ENCODE results near the gene KIAA1217.
A peak's percentile ranks its signal among the peaks of the same experiment; 100 is the strongest.

The KIAA1217 gene, protein sequence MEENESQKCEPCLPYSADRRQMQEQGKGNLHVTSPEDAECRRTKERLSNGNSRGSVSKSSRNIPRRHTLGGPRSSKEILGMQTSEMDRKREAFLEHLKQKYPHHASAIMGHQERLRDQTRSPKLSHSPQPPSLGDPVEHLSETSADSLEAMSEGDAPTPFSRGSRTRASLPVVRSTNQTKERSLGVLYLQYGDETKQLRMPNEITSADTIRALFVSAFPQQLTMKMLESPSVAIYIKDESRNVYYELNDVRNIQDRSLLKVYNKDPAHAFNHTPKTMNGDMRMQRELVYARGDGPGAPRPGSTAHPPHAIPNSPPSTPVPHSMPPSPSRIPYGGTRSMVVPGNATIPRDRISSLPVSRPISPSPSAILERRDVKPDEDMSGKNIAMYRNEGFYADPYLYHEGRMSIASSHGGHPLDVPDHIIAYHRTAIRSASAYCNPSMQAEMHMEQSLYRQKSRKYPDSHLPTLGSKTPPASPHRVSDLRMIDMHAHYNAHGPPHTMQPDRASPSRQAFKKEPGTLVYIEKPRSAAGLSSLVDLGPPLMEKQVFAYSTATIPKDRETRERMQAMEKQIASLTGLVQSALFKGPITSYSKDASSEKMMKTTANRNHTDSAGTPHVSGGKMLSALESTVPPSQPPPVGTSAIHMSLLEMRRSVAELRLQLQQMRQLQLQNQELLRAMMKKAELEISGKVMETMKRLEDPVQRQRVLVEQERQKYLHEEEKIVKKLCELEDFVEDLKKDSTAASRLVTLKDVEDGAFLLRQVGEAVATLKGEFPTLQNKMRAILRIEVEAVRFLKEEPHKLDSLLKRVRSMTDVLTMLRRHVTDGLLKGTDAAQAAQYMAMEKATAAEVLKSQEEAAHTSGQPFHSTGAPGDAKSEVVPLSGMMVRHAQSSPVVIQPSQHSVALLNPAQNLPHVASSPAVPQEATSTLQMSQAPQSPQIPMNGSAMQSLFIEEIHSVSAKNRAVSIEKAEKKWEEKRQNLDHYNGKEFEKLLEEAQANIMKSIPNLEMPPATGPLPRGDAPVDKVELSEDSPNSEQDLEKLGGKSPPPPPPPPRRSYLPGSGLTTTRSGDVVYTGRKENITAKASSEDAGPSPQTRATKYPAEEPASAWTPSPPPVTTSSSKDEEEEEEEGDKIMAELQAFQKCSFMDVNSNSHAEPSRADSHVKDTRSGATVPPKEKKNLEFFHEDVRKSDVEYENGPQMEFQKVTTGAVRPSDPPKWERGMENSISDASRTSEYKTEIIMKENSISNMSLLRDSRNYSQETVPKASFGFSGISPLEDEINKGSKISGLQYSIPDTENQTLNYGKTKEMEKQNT (N-terminal part only)

GRCh38 chr10:24208661-24209431 lies at the start of gene KIAA1217:
Gene KIAA1217, plus strand, starts transcription at chr10:24209138. Its CDS starts 56 bp downstream, at chr10:24209194.
- DNase-seq (ENCODE audit: low spot score) = peak; percentile 65

DNA sequence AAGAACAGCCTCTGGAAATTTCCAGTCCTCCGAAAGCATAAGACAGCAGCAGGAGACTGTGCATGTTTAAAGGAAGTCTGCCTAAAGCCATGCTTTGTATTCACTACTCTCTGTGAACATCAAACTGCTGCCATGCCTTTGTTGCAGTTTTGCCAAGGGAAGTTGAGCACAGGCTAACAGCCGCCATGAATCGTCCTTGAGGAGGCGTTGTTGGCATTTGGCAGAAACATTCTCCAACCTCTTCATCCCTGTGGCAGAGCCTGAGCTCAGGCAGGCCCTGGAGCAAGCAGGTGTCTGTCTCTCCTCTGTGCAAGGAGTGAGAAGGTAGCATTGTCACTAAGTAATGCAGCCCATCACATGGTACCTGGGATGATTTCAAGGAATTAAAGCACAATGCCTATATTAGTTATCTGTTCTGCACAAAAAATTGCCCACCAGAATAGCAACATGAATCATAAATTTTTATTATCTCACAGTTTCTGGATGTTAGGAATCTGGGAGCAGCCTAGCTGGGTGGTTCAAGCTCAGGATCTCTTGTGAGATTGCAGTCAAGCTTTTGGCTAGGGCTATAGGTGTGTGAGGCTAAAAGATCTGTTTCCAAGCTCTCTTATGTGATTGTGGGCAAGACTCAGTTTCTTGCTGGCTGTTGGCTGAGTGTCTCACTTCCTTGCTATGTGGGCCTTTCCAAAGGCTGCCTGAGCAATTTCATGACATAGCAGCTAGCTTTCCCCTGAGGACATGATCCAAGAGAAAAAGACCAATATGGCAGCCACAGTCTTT lies 46.5 kb upstream of the KIAA1217 start:
- no peak for DNase-seq (ENCODE audit: low spot score)

GRCh38 chr10:24163485-24163884 lies 45.5 kb upstream of the KIAA1217 start:
- DNase-seq (ENCODE audit: low spot score) = no peak

DNA sequence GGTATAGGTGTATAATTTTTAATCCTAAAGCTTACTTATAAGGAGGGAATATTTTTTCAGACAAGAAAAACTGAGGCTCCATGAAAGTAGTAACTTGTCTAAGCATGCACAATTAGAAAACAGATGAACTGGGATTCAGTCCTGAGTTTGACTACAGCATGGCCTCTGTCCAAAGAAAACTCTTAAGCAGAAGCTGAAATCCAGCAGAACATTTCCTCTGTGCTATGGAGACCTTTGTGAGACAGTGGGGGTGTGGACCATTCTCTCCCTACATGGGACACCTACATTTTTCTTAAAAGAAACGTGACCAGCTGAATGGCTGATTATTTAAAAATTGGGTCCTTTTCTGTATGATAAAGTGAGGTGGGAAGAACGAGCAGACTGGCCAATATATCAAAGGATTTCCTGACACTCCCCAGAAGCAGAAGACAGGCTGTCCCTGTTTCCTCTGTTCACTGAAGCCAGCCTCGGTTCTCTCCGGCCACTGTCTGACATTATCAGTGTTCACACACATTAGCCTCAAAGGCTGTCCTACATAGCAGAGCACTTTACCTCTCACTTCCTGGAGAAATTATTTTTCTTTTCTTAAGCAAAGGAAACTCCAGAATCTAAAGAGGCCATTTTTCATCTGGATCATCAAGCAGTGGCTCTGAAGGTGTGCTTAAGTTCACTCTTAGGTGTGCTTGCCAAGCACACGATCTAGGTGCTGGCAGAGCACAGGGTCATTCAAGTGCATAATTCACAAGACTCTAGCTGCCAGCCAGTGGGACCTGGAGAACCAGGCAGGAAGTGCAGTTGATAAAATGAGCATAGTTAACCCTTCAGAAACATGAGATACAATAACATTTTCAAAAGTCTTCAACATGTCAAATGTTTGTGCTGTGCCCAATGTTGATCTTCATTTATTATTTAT lies 40.4 kb upstream of the KIAA1217 start:
- no peak for DNase-seq (ENCODE audit: low spot score)

DNA sequence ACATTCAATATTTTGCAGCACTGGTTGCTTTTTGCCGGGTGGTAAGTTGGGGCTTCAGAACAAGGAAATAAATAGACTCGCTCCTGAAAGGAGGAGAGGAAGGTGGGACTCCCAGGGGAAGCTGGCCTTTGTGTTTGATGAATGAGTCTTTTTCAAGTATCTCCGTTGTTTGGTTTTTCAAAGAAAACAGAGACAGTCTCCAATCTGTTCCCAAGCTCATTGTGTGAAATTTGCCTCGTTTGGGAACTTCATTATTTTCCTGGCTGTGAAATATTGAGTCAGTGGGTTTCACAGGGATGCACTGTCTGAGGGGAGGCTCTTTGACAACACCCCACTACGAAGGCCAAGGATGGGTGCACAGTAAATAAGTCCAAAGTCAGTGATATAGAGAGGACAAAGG lies 38.7 kb upstream of the KIAA1217 start:
- no peak for DNase-seq (ENCODE audit: low spot score)

- DNase-seq (ENCODE audit: low spot score) = no peak
Observed at GRCh38 chr10:24172909-24173308, 36.0 kb upstream of the KIAA1217 start.

- DNase-seq (ENCODE audit: low spot score) = peak; percentile 87
Observed at GRCh38 chr10:24174014-24174413, 34.9 kb upstream of the KIAA1217 start.

DNA sequence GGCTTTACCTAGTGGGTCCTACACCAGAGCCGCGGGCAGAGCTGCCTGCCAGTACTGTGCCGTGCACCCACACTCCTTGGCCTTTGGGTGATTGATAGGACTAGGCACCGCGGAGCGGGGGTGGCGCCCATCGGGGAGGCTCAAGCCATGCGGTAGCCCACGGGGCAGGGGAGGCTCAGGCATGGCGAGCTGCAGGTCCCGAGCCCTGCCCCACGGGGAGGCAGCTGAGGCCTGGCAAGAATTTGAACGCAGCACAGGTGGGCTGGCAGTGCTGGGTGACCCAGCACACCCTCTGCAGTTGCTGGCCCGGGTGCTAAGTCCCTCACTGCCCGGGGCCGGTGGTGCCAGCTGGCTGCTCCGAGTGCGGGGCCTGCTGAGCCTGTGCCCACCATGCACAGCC lies 32.3 kb upstream of the KIAA1217 start:
- DNase-seq (ENCODE audit: low spot score) = no peak

- DNase-seq (ENCODE audit: low spot score) = no peak
Observed at GRCh38 chr10:24177636-24178035, 31.3 kb upstream of the KIAA1217 start.

DNA sequence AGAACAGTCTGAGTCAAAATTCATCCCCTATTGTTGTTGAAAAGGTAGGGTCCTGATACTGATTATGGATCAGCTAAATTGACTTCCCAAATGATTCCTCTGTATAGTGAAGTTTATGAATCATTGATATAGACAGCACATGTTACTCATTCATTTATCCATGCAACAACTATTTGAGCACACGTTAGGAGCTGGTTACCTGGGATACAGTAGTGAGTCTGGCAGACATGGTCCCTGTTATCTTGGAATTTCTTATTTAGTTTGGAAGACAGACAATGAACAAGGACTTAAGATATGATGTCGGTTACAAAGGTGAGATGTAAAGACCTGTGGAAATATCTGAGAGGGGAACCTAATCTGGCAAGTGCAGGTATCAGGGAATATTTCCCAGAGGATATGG lies 28.0 kb upstream of the KIAA1217 start:
- no peak for DNase-seq (ENCODE audit: low spot score)

- DNase-seq (ENCODE audit: low spot score) = no peak
Observed at GRCh38 chr10:24184455-24184854, 24.5 kb upstream of the KIAA1217 start.

GRCh38 chr10:24193330-24193729 lies 15.6 kb upstream of the KIAA1217 start:
- DNase-seq (ENCODE audit: low spot score) = no peak

DNA sequence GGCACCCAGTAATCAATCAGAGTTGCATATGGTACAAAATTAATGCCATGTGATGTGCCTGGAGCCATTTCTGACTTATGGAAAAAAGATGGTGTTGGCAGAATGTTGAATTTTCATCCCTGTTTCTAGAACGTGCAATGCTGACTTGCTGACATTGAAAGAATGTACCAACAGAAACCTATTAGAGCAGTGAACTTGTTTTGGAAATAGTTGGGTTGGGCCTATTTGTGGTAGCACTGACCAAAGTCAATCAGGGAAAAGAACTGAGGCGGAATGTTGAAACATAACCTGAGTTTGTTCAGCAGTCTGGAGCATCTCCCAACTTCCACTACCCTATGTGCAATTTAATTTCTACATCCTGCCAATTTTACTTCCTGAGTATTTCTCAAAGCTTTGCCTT lies 11.7 kb upstream of the KIAA1217 start:
- no peak for DNase-seq (ENCODE audit: low spot score)

DNA sequence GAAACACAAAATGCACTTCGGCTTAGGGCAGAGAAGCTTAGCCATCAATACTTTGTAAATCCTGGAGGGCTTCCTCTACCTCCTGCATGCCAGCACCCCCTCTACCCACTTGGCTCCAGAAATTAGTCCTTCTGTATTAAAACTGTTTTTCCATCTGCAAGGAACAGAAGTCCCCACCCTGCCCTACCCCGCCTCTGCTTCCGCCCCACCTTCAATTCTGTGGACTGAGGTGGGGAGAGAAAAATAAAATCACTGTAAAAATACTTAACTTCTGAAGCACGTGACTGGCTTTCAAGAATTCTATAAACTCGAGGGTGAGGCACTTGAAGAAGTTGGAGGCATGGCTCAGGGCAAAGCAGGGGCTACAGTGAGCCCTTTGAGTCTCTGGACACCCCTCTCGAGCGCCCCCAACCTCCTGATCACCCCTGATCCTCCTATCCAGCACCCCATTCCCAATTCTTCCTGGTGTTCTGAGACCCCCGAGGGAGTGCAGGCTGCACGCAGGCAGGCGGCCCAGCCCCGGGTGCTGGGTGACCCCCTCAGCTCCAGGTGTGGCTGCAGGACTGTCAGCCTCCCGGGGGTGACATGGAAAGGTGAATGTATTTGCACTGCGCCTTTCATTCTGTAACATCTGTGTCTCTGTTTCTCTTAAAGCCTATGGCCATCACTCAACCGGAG lies 7.3 kb upstream of the KIAA1217 start:
- DNase-seq (ENCODE audit: low spot score) = no peak

- no peak for DNase-seq (ENCODE audit: low spot score)
Observed at GRCh38 chr10:24202181-24202570, 6.8 kb upstream of the KIAA1217 start.

DNA sequence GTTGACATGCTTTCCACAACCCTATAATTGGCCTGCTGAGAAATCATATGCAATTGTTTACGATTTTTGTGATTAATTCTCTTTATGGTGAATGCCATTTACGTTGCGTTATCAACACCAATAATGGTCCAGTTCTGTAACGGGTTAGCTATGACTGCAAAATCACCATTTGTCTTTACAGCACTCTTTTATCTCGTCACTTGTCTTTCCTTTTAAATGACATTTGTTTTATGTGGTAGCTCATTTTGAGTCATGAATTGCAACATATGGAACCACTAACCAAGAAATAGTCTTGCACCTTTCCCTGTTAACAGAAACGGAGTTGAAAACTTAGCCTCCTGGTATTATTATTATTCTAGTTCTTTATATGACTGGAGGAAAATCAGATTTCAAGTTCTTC lies 3.1 kb upstream of the KIAA1217 start:
- DNase-seq (ENCODE audit: low spot score) = no peak

GRCh38 chr10:24206334-24206733 lies 2.6 kb upstream of the KIAA1217 start:
- DNase-seq (ENCODE audit: low spot score) = no peak

DNA sequence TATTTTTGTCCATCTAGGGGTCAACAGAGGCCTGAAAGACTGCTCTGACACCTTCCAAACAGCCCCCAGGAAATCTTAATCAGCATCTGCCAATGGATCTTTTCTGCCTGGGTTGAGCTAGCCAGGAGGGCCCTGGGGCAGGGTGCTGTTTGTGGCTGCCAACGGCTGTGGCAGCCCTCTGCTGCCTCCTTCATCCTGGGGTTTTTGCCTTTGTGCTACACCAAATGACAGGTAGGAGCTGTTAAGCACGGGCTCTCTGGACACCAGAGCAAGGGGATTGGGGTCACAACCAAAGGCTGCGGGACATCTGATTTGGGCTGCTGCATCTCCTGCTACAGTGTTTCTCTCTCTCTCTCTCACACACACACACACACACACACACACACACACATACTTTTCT lies 2.0 kb upstream of the KIAA1217 start:
- no peak for DNase-seq (ENCODE audit: low spot score)

DNA sequence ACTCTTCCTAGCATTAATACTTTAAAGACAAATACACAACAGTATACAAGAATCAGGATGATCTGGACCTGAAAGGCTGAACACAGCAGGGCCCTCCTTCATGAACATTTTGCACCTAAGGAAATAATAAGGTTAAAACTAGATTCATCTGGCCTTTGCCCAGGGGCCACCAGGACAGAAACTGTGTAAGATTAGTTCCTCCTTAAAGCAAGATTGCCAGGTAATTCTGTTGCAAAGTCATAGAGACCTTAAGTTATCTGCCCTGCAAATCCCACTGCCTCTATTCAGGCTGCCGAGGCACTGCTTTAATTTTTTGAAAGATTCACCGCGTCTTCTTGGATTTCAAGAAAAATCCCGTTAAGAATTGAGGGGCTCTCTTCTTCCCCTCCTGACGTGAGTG lies 1.6 kb upstream of the KIAA1217 start:
- DNase-seq (ENCODE audit: low spot score) = no peak

Data from SW480 (cell line).